HG02759 (cell line): Measurements from ENCODE around the gene AP3B1.
"Not testable (repeated sequence)": the region's sequence is repeated elsewhere in the genome, so short reads cannot be mapped to it uniquely, and the experiment has no call there.

Source experiments
- ATAC-seq: cut with Tn5 transposase; IDR thresholded peaks from one replicate; pipeline ENCODE4 v1.9.1; 2021; ENCODE audit warnings: mild to moderate bottlenecking, moderate library complexity; ENCODE audit not compliant: unreplicated experiment

AP3B1 gene

DNA sequence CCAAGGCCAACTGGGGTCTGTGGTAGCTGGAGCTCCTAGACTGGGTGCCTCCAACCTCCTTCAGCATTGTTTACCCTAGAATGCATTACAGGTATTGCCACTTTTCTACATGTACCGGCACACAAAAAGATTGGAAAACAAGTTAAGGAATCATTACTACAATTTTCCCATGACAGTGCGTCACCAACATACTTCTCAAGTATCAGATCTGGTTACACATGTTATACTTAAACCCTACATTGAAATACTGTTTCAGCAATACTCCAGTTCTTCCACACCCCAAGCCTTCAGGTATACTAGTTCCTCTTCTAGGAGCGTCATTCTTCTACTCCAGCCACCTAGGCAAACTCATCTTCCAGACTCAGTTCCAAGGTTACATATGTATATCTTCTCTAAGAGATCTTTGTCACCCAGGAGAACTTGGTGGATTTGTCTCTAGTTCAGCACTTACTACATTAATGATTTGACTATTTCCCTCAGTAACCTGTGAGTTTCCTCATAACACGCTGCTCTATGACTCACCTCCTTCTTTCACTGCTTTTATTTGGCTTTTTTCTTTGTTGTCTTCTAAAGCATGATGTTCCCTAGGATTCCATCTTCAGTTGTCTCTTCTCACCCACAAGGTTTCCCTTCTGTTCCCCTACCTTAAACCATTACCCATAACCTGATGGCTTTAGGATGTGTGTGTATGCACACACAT, 217.0 kb downstream of the AP3B1 start:
- no peak for ATAC-seq

DNA sequence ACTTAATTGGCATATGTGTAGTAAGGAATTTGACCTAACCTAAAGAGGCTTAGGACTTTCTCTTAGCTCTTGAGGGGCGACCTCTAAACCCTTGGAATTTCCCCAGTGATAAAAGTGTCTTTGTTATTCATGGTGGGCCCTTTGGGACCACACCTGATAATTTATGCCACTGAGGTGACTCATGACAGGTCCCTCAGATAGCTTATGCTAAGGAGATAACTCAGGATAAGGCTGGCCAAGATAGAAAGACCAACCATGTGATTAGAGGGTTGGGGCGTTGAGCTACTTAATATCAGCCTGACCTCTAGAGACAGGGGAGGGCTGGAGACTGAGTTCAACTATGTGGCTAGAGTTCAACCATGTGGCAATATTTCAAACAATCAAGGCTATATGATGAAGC, 218.1 kb downstream of the AP3B1 start:
- ATAC-seq, result no peak

- no peak for ATAC-seq
Measured at GRCh38 chr5:78075301-78075700, 219.2 kb downstream of the AP3B1 start.

DNA sequence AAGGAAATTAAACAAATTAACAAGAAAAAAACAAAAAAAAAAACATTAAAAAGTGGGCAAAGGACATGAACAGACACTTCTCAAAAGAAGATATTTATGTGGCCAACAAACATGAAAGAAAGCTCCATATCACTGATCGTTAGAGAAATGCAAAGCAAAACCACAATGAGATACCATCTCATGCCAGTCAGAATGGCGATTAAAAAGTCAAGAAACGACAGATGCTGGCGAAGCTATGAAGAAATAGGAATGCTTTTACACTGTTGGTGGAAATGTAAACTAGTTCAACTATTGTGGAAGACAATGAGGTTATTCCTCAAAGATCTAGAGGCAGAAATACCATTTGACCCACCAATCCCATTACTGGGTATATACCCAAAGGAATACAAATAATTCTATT, 223.8 kb downstream of the AP3B1 start:
- ATAC-seq, result not testable (repeated sequence)

DNA sequence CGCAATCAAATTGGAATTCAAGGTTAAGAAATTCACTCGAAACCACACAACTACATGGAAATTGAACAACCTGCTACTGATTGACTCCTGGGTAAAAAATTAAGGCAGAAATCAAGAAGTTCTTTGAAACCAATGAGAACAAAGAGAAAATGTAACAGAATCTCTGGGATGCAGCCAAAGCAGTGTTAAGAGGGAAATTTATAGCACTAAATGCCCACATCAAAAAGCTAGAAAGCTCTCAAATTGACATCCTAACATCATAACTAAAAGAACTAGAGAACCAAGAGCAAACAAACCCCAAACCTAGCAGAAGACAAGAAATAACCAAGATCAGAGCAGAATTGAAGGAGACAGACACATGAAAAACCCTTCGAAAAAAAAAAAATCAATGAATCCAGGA, 226.9 kb downstream of the AP3B1 start:
- not testable (repeated sequence) for ATAC-seq

GRCh38 chr5:78066722-78067121, 227.8 kb downstream of the AP3B1 start:
- not testable (repeated sequence) for ATAC-seq

- no peak for ATAC-seq
Measured at GRCh38 chr5:78065663-78066062, 228.8 kb downstream of the AP3B1 start.

- no peak for ATAC-seq
Measured at GRCh38 chr5:78064941-78065472, 229.5 kb downstream of the AP3B1 start.

DNA sequence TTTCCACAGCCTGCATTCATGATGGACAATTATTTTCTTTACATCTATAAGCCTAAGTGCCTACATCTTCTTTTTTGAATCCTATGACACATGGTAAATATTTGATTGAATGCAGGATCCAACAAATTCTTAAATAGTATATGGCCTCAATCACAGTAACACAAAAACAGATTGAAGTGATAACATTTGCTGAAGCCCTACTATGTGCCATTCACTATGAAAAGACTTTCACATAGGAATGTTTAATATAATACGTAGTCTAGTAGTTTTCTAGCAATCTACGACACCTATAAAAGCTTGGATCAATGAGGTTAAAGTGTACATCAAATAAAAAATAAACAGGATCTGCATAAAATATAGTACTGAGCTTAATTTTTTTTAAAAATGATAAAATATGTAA, 231.0 kb downstream of the AP3B1 start:
- ATAC-seq, result no peak

- ATAC-seq, result no peak
Measured at GRCh38 chr5:78062645-78063044, 231.9 kb downstream of the AP3B1 start.

DNA sequence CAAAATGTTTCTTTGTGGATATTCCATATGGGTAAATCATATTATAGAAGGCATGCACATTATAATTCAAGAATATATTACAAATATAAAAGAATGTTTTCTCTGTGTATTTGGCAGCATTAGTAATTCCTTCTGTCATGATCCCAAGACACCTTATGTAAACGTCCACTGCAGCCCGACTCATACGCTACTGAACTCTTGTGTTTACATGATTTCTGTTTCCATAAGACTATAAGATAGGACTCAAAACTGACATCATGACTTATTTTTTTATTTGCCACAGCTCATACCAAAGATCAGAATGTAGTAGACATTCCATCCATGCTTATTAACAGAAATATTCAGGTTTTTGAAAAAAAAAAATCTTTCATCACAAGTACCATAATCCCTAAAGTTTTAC, 234.1 kb downstream of the AP3B1 start:
- no peak for ATAC-seq

- ATAC-seq, result no peak
Measured at GRCh38 chr5:78058625-78059024, 235.9 kb downstream of the AP3B1 start.

- no peak for ATAC-seq
Measured at GRCh38 chr5:78056901-78057514, 237.5 kb downstream of the AP3B1 start.

DNA sequence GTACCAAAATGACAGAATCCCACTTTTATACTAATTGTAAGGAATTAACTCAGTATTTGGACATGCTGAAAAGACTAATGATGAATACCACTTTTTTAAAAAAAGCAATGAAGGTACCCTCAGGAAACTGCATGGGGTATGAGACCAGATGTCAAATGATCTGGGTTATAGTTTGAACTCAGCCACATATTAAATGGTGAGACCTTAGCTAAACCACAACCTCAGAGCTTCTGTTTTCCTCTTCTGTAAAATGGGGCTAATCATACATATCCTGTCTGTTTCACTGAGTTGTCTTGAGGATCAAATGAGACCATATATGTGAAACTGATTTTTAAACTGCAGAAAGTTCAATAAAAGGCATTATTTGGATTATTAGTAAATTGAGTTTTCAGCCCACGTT, 238.4 kb downstream of the AP3B1 start:
- ATAC-seq, result no peak

DNA sequence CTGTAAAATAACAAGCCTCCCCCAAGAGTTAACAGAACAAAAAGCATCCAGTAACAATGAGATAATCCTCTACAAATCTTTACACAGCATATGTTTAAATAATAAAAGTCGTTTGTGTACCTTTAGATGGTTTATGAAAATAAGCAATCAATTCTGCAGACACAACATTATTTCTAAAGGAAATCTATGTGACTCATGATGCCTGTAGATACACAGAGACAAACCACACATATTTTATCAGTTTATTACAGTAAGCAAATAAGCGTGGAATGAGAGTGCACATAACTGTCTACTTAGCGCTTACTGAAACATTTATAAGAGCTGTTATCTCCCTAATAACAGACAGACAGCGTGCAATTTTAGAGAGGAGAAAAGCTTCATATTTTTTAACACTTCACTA, 243.6 kb downstream of the AP3B1 start:
- no peak for ATAC-seq

DNA sequence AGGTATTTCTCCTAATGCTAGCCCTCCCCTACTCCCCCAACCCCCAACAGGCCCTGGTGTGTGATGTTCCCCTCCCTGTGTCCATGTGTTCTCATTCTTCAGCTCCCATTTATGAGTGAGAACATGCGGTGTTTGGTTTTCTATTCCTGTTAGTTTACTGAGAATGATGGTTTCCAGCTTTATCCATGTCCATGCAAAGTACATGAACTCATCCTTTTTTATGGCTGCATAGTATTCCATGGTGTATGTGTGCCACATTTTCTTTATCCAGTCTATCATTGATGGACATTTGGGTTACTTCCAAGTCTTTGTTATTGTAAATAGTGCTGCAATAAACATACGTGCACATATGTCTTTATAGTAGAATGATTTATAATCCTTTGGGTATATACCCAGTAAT, 247.7 kb downstream of the AP3B1 start:
- ATAC-seq, result not testable (repeated sequence)

DNA sequence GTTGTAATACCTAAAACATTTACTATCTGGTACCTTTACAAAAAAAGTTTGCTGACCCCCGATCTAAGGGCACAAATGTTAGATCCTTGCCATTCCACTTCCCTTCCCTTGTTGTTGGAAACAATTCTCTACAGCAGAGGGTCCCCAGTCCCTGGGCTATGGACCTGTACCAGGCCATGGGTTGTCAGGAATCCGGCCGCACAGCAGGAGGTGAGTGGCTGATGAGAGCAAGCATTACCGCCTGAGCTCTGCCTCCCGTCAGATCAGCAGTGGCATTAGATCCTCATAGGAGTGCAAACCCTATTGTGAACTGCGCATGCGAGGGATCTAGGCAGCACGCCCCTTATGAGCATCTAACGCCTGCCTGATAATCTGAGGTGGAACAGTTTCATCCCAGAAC, 248.5 kb downstream of the AP3B1 start:
- ATAC-seq, result no peak

- ATAC-seq, result no peak
Measured at GRCh38 chr5:78041805-78042204, 252.7 kb downstream of the AP3B1 start.

DNA sequence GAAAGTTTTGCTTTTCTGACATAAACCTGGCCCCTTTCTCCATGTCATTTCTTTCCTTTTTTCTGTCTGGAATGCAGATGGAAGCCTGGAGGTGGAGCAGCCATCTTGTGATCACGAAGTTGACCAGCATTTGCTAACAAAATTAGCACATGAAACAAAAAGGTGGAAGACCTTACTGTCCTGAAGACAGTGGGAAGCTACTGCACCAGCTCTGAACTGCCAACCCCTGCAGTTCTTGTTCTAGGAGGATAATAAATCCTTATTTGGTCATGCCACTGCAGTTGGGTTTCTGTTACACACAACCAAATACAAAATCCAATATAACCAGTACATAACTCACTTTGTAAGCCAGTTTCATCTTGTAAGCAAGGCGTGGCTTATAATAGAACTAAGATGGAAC, 269.0 kb downstream of the AP3B1 start:
- no peak for ATAC-seq

- no peak for ATAC-seq
Measured at GRCh38 chr5:78019744-78020143, 274.8 kb downstream of the AP3B1 start.

DNA sequence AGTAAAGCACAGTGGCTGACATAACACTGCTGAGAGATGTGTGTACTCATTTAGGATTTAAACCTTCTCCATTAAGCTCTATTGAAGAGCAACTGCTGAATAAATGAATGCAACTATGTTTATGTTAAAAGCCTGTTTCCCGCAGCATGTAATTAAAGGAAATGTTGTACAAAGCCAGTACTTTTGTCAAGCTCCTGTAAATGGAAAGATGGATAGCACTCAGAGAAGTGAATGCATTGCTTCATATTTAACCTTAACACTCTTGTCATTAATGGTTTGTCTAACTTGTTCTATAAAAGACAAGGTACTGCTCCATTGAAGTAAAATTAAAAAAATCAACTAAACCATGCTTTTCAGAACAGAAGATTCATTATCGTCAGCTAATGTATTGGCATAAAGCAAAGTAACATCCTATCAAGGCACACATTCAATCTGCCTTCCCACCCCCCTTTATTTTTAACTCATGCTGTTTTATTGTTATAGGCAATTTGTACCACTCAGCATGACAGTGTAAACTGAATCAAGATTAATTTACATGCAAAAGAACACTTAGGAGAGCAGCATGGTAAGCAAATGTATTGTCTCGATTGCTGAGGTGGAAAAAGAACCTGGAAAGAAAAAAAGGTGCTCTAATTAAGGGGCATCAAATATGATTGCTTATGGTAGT, 277.5 kb downstream of the AP3B1 start:
- ATAC-seq, result no peak

DNA sequence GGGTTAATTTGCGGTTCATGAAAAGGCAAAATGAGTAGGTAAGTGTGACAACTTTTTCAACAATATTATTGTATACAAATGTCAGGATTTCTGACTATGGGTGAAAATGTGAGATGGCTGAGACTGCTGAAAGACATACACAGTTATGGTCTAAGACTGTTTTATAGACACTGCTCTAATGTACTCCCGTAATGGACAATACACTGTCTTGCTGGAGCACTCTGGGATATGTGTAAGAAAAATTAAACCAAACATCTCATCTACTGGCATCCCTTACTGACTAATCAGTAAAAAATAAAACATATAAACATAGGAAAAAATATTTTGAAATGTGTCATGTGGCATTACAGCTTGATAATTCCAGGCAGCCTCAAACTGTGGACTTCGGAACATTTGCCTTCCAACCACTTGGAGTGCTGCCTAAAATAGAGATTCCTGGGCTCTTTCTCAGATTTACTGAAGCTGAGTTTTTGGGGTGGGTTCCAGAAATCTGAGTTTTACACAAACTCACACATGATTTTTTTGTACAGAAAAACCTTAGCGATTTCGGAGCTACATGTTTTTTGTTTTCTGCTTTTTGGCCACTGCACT, 284.5 kb downstream of the AP3B1 start:
- ATAC-seq, result no peak
